Measurements from ENCODE around the gene BMP6.
"Not testable (repeated sequence)": the region's sequence is repeated elsewhere in the genome, so short reads cannot be mapped to it uniquely, and the experiment has no call there.

BMP6 gene

DNA sequence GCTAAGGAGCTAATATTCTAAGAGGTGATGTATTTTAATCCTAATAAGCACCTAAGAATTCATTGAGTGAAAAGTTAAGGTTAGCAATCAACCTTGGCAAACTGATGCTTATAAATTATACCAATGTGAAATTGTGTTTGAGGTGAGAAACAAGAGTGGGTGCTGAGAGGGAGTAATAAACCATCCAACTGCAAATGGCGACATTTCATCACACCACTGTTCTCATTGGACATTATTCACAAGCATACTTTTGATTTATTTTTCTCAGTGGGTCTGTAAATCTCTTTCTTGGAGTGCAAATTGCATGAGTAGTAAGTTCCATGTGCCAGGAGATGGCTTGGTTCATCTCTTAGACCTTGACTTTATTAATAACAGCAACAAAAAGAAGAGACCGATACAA is 71.5 kb downstream of the BMP6 start:
- ATAC-seq, result no peak

- no peak for ATAC-seq
Observed at GRCh38 chr6:7798751-7799150, 72.9 kb downstream of the BMP6 start.

GRCh38 chr6:7802662-7803061 is 76.8 kb downstream of the BMP6 start:
- no peak for ATAC-seq

DNA sequence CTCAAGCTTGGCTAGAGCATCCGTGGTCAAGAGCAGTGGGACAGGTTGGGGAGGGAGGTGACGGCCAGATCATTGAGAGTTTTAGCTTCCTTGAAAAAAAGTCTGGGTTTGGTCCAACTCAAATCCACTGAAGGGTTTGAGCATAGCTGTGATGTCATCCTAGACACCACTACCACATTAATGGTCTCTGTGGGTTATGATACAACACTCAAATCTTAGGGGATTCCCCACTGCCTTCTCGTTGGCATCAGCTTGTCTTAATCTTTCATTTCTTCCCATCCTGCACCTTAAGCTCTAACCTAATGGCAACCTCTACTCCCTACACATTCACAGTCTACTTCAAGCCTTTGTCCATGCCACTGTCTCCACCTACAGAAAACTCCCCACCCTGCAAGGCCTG is 77.3 kb downstream of the BMP6 start:
- ATAC-seq, result peak in 1 of 2 donors; percentile 74

DNA sequence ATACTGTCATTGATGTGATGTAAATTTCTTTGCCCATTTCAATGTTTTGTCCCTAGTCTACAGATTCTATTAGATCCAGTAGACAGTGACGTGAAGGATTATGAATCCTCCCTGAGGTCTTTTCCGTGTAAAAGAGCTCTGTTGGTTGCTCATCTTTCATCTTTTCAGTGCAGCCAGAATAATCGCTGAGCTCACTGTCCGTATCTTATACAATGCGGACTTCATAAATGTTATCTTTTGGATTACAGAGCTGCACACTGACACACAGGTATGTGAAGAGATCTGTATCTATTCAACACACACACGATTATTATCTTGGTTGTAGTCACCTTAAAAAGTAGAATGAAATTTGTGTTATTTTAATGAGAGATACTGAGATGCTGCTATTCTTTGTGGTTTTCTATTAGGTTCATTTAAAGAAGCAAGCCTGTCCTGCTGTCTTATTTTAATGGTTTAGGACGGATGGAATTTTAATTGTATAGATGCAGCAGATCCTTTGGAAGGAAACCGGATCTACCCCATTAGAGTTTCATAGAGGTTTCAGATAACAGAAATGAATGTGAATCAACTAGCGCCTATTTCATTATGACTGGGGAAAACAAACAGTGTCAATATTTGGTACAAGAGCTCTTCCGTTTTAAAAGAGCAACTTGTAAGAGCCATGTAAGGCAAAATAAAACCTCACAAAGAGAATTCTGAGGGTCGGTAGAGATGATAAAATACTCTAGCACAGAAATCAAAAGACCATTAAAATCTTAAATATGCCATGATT is 79.4 kb downstream of the BMP6 start:
- ATAC-seq, result no peak

DNA sequence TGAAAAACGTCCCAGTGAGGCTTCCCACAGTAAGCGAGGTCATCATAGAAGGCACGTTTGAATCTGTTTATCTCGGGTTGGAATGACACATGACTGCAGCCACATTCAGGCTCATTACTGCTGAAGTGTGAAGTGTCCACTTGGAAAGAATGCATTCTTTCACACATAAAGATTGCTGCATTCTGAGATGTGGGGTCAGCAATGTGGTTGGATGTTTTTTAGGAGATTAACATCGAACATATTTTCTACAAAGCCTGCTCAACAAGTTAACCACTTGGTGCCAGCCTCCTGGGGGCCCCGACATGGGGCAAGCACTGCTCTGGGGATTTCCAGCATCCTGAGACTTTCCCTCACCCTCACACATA is 79.9 kb downstream of the BMP6 start:
- no peak for ATAC-seq

DNA sequence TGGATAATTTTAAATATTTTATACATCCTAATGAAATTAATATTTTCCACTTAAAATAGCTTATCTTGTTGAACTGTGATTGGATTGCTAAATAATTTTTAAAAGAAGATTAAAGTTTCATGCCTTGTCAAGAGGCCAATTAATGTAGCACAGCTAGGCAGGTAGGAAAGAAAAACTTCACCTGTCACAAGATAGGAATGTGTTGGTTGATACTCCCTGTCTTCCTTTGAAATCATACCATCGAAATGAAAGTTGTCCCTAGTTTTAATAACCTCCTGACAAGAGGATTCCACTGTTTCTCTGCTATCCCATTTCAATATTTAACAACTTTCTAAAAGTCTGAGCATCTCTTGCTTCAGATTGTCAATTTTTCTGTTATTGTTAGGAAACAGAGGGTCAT is 80.8 kb downstream of the BMP6 start:
- ATAC-seq, result no peak

- no peak for ATAC-seq
Observed at GRCh38 chr6:7809346-7809745, 83.4 kb downstream of the BMP6 start.

DNA sequence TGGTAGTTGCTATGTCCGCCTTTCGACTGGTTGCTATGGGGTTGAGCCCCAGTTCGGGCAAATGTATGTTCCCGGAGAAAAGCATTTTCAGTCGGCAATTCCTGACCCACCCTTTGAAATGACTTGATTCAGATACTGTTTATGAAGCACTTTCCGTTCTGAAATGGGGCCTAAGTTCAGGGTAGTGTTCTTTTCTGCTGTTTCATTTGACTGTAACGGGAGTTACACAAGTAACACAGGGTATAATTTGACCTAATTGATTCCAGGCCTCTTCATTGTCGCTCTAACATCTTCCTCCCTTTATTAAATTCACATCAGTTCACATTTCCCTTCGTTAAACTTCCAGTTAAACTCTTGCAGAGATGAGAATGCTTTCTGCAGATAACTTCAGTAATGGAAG is 85.5 kb downstream of the BMP6 start:
- ATAC-seq, result no peak

GRCh38 chr6:7812623-7813022 is 86.7 kb downstream of the BMP6 start:
- ATAC-seq, result no peak

GRCh38 chr6:7813193-7813592 is 87.3 kb downstream of the BMP6 start:
- ATAC-seq, result no peak

- no peak for ATAC-seq
Observed at GRCh38 chr6:7813704-7814103, 87.8 kb downstream of the BMP6 start.

DNA sequence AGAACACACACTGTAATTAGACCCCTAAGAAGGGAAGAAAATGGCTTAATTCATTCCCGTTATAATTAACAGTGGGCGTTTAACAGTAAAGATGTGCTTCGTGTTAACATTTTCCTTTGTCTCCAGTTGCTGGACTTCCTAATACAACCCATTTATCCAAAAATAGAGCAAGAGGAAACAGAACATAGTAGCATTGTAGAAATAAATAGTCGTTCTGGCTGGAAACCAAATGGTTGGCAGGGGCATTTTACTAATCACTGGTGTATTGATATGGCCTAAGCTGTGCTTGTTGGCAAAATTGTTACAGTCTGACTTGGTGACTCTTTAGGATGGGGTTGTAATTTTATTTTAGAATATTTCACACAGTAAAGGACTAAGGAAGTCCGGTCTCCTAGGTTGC is 89.8 kb downstream of the BMP6 start:
- ATAC-seq, result no peak

GRCh38 chr6:7817184-7817583 is 91.3 kb downstream of the BMP6 start:
- ATAC-seq, result not testable (repeated sequence)

DNA sequence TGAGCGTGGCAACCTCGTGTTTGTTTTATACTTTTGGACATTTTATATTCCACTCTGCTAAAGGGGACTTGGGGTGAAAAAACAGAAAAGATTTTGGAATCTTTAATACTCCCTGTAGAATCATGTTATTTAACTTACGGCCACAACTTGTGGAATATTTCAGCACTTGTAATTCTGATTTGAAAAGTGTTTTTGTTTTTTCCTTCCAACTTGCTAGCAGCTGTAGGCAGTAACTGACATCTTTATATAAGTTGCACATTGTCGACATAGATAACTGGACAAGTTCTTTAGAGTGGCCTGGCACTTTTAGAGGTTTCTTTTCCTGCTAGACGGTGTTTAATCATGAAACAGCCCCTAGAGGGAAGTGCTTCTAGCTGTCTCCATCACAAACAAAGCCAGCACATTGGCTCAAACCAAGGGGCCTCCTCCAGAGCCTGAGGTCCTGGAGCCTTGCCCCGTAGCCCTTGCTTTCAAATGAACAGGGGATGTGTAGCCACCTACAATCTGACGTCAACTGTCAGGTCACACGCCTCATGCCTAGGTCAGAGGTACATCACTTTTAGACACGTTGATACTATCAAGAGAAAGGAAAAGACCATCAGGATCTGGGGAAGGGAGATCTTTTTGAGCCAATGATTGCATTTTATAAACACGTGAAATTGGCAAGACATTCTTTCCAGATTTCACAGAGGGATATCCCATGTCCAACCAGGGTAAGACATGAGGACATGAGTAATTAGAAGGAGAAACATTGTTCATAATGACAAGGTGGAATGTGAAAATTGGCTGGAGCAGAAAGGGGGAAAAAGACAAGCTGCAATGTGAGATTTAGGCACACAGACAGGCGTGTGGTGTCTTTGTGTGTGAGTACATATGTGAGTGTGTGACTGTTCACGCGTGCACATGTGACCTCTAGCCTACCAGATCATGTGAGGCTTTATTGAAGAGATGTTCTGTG is 92.6 kb downstream of the BMP6 start:
- no peak for ATAC-seq

DNA sequence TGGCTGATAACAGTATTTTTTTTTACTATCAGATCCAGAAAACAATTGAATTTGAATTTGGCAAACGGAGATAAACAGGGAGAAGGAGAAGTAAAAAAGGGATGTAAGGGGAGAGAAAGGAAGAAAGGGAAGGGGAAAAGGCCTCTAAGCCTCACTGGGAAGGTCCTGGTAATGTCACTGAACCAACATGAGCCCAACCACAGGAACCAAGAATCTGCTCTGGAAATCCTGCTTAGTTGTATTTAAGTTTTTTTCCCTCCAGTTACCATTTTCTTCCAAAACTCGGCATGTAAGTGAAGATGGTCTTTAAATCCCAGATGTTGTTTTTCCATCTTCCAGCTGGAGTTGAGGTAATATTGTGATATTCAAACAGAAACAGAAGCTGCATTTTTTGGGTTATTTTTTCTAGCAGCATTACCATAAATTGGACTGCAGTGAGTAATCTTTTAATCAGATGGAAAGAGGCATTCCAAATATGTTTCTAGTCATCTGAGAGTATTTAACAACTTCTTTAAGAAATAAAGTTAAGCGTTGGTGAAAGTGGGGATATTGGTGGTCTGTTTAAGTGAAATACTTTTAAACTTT is 93.6 kb downstream of the BMP6 start:
- no peak for ATAC-seq

- ATAC-seq, result no peak
Observed at GRCh38 chr6:7820288-7820835, 94.5 kb downstream of the BMP6 start.

DNA sequence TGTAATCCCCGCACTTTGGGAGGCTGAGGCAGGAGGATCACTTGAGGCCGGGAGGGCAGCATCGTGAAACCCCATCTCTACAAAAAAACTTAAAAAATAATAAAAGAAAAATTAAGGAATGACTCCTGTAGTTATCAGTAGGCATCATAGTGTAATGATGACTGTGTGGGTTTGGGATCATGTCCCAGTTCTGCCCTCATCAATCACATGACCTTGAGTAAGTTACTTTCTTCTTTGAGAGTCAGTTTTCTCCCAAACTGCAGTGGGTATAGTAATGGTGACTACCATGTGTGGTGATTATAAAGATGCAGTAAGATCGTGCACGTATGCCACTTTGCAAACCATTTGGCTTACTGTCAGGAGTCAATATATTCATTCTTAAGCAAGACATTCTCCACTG is 95.5 kb downstream of the BMP6 start:
- ATAC-seq, result no peak

GRCh38 chr6:7823552-7823951 is 97.7 kb downstream of the BMP6 start:
- no peak for ATAC-seq

GRCh38 chr6:7825986-7826385 is 100.1 kb downstream of the BMP6 start:
- ATAC-seq, result no peak

DNA sequence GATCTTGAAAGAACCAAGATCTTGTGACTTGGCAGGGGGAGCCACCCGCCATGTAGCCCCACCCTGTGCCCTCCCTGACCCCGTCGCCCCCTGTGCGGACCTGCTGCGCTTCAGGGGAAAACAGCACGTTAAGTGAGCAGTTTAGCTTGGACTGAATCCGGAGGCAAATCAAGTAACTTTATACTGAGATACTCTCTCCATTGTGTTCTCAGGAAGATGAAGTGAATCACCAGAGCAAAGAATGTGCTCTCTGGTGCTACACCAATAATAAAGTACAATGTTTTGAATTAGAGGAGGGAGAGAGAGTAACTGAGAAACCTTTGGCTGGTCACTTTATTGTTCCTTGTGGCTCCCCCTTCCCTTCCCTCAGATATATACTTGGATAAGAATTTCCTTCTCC is 101.2 kb downstream of the BMP6 start:
- no peak for ATAC-seq

DNA sequence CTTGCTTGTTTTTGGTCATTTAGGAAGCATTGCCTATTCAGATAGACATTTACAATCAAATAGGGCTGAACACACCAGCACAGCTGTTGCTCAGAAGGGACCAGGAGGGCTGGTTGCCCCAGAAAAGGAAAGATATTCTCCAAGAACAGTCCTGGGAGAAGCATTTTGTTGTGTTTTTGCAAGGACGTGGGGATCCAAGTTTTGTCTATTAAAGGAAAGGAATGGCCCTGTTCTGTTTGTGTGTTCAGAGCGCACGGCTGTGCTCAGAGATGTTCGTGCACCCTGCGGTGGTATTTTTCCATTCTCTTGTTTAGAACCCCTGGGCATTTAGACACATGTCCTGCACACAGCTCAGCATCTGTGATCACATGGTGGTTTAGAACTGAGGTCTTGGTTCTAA is 102.2 kb downstream of the BMP6 start:
- no peak for ATAC-seq
